Suprapubic skin (tissue), 3 donors: ENCODE measurements around the gene PLXNA2.

Experiments
- CTCF ChIP-seq, 2 donors: fragments of 200-600 bp in 1 of 2; fragments of 450-650 bp in 1 of 2; sonication (generic) in 1 of 2; IDR thresholded peaks; one replicate each; pipeline ENCODE4 v1.5.1; 2016 to 2019; ENCODE audit warnings: antibody characterized with exemption in 2 of 2, mild to moderate bottlenecking in 1 of 2, moderate library complexity in 1 of 2
- EP300 ChIP-seq: sonication (generic); formaldehyde crosslinking; IDR thresholded peaks from one replicate; pipeline ENCODE4 v1.6.1; 2017; ENCODE audit warnings: antibody characterized with exemption
- POLR2A ChIP-seq, 2 donors: fragments of 450-650 bp; IDR thresholded peaks; one replicate each; pipeline ENCODE4 v1.6.1; 2017; ENCODE audit warnings: antibody characterized with exemption in 2 of 2, mild to moderate bottlenecking in 2 of 2, moderate library complexity in 2 of 2

GRCh38 chr1:208051651-208052050, 192.5 kb downstream of the PLXNA2 start:
- no peak for TF ChIP-seq CTCF (IDR thresholded peaks at IDR 0.05)
- TF ChIP-seq POLR2A (IDR thresholded peaks at IDR 0.05), result no peak
- TF ChIP-seq EP300, result no peak
